HG03432 (cell line): ENCODE results near the gene UBTD2.
"Not testable (repeated sequence)": the region's sequence is repeated elsewhere in the genome, so short reads cannot be mapped to it uniquely, and the experiment has no call there.

Experiments
- ATAC-seq: cut with Tn5 transposase; IDR thresholded peaks from one replicate; pipeline ENCODE4 v1.9.1; 2021; ENCODE audit warnings: mild to moderate bottlenecking, moderate library complexity; ENCODE audit not compliant: unreplicated experiment

Gene UBTD2, protein sequence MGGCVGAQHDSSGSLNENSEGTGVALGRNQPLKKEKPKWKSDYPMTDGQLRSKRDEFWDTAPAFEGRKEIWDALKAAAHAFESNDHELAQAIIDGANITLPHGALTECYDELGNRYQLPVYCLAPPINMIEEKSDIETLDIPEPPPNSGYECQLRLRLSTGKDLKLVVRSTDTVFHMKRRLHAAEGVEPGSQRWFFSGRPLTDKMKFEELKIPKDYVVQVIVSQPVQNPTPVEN

DNA sequence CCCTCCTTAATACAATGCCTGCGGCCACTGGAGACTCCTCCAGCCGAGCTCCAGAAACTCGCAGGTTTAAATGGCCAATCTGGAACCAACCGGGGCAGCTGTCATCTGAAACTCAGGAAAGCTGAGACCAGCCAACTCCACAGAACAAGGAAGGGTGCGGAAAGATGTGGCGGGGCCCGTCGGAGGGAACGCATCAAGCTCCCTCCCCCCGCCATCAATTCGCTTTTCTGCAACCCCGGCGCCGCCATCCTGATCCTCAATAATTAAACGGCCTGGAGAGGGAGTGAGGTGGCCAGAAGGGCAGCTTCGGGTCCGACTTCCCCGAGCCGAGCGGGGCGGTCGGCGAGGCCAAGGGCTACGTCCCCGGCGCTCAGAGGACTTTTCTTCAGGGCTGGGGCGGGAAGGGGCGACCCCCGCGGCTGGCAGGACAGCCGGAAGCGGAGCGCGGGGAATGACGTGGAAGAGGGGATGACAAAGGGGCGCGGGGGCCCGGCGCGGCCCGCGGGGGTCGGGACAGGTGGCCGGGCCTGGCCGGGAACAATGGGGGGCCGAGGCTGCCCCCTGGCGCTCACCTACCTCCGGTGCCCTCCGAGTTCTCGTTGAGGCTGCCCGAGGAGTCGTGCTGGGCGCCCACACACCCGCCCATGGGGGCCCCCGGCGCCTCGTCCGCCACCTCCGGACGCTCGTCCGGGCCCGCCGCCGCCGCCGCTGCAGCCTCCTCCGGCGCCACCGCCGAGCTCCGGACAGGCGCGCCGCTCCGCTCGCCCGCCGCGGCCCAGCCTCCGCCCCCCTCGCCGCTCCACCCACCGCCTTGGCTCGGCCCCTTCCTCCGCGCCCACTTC is at the start of gene UBTD2:
Gene UBTD2, minus strand, starts transcription at position 745 of the 842 bp plus-strand sequence. Its CDS starts 99 bp downstream, at position 646.
- ATAC-seq, result peak; percentile 90

DNA sequence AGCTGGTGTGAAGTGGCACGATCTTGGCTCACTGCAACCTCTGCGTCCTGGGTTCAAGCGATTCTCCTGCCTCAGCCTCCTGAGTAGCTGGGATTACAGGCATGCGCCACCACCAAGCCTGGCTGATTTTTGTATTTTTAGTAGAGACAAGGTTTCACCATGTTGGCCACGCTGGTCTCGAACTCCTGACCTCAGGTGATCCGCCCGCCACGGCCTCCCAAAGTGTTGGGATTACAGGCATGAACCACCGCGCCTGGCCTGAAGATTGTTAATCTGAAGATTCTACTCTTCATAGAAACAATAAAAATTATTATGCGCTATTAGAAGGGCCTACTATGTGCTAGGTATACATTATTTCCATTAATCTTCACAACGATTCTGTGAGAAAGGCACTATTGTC is 43.3 kb upstream of the UBTD2 start:
- not testable (repeated sequence) for ATAC-seq

DNA sequence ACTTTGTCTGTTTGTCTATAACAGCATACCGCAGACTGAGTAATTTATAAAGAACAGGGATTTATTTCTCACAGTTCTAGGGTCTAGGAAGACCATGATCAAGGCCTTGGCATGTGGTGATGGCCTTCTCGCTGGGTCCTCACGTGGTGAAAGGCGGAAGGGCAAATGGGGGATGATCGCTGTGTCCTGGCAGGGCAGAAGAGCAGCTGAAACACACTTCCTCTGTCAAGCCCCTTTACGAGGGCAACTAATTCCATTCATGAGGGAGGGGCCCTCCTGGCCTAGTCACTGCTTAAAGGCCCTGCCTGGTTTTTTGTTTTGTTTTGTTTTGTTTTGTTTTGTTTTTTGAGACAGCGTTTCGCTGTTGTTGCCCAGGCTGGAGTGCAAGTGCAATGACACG is 41.9 kb upstream of the UBTD2 start:
- ATAC-seq, result no peak

DNA sequence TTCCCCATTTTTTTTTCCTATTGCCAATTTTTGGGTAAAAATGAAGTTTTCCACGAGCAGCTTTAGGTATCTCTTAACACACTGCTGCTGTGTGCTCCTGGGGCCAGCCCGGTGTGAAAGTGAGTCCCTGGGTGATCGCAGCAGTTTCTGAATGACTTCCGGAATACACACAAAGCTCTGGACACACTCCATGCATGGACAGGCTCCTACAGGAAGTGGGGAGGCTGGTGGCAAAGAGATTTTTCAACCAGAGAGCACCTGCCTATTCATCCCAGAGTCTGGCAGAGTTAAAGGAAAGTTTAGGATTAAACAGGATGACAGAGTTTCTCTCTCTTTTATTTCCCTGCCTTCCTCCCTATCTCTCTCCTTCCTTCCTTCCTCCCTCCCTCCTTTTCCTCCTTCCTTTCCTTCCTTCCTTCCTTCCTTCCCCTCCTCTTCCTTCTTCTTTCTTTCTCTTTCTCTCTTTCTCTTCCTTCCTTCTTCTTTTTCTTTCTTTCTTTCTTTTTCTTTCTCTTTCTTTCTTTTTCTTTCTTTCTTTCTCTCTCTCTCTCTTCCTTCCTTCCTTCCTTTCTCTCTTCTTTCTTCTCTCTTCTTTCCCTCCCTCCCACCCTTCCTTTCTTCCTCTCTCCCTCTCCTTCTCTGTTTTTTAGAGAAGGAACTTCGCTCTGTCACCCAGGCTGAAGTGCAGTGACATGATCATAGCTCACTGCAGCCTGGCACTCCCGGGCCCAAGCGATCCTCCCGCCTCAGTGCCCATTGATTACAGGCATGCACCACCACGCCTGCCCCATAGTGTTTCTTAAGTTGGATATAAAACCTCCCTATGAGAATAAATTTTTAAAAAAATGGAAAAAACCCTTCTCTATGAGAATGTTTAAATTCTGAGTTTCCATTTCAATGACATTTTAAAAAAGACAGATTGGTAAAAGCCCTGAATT is 38.7 kb upstream of the UBTD2 start:
- peak; percentile 74 for ATAC-seq

DNA sequence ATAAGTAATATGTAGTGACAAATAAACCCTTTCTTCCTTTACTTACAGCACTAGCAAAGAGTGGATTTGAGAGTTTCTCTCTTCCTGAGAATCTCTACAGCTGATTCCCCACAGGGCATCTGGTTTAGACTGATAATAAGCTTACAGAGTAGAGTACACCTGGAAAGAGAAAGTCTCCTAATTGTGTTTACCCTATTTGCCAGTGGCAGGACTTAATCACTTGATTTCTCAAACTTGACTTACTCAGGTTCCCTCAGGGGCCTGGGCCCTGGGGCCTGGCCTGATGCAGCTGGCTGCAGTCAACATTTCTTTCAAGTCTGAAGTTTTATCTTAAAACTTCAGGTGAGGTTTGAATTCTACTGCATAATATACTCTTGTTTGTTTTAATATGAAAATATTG is 38.0 kb upstream of the UBTD2 start:
- ATAC-seq, result no peak

DNA sequence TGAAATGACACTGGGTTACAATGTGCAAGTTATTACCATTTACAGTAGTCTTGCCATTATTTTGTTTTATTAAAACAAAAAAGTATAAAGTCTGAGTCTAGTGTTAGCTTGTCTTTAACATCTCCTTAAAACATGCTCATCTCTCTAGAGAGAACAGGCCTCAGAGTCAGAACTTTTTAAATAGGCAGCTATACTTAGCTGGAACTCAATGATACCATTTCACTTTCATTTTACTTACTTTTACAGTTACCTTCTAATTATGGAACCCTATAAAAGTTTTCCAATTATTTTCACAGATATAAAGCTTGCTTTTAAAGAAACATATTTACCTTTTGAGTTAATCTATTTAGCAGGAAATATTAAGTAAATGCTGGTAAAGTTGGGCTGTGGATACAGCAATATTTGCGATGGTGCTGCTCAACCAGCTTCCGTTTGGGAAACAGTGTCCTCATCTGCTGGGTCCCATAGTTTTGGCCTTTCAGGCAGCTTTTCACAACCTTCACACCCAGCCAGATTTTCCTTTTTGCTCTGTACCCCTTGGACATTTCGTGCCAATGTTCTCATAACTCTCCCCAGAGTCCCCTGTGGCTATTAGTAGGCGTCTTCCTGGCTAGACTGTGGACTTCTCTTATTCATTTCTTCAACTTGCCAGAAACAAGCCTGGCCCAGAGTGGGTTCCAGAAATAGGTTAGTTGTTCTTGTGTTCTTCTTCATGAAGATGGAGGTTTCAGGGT is 36.3 kb upstream of the UBTD2 start:
- ATAC-seq, result no peak

DNA sequence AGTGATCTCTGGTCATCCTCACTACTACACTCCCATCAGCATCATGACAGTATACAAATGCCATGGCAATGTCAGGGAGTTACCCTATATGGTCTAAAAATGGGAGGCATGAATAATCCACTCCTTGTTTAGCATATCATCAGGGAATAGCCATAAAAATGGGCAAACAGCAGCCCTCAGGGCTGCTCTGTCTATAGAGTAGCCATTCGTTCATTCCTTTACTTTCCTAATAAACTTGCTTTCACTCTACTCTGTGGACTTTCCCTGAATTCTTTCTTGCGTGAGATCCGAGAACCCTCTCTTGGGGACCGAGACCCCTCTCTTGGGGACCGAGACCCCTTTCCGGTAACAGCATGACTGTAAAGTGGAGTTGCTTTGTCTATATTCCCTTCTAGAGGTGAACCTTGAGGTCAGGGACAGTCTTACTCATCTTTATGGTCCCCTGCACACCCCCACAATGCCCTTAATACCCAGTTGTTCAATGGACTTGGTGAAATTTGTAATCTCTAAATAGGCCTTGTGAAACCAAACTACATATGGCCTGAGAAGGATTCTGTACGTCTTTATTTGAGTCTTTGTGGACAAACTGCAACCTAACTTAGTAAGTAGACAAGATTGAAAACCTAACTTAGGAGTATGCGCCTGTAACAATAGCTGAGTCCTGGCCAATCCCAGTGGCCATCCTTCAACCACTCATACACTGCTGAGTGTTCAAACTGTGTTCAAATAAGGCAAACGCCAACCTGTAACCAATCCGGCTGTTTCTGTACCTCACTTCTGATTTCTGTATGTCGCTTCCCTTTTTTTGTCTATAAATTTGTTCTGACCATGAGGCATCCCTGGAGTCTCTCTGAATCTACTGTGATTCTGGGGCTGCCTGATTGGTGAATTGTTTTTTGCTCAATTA is 32.3 kb upstream of the UBTD2 start:
- peak; percentile 78 for ATAC-seq

DNA sequence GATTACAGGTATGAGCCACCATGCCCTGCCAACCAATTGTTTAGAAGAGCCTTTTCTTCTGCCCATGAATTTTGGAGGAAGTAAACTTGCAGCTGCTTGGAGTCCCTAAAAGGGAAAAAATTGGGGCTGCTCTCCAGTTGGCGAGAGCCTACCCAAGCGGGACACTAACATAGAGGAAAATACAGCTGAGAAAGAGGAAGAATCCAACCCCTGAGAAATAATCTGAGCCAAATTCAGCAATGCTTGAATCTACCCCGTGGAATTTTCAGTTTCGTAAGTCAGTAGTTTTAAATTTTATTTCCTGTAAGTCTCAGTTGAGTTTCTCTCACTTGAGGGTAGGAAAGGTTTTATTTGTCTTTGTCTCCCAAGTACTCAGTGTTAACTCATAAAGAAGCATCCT is 30.4 kb upstream of the UBTD2 start:
- no peak for ATAC-seq

DNA sequence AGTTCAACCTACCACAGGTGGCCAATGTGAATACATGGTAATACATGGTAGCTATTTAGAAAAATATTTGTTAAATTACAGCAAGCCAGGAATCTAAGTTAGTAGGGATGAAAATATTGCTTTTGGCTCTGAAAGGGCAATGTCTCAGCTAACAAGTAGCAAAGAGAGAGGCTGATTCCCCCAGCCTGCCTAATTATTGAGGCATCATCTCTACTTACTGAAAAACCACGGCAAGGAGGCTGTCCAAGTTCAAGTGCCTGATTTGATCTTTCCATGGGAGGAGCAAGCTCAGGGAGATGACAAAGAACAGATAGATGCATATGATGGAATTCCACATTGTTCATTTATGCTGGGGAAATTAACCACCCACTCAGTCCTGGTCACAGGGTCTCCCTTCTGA is 28.7 kb upstream of the UBTD2 start:
- ATAC-seq, result no peak

DNA sequence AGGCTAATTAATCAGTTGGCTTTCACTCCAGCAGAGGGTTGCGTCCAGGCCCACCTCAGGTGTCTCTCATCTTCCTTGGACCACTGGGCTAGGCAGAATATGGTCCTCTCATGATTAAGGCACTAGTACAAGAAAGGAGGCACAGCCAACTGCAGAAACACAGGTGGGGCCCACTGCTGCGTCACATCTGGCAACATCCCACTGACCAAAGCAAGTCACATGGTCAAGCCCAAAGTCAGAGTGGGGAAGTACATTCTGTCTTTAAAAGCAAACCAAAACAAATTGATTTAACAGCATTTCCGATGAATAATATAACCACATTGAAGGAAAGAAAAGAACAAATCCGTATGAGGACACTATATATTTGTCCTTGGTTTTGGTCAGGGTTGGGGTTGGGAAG is 28.0 kb upstream of the UBTD2 start:
- ATAC-seq, result no peak

DNA sequence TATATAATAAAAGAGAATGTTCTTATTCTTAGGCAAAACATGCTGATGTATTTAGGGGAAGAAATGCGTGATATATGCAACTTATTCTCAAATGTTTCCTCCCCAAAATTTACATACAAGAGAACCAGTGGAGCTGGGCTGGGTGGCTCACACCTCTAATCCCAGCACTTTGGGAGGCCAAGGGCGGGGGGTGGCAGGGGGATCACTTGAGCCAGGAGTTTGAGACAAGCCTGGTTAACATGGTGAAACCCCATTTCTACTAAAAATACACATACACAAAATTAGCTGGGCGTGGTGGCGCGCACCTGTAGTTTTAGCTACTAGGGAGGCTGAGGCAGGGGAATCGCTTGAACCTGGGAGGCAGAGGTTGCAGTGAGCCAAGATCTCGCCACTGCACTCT is 27.5 kb upstream of the UBTD2 start:
- no peak for ATAC-seq

DNA sequence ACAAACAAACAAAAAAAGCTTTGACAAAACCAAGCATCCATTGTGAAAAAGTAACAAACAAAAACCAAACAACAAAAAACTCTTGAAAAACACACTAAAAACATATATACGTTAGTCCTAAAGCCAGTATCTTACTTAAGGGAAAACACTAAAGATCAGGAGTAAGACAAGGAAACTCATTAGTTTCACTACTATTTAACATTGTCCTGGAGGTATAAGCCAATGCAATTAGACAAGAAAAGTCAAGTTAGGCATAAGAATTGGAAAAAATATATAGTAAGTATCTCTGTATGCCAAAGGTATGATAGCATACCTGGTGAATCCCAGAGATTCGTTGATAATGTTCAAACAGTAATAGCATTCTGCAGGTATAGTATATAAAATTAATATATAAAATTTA is 21.8 kb upstream of the UBTD2 start:
- ATAC-seq, result no peak

DNA sequence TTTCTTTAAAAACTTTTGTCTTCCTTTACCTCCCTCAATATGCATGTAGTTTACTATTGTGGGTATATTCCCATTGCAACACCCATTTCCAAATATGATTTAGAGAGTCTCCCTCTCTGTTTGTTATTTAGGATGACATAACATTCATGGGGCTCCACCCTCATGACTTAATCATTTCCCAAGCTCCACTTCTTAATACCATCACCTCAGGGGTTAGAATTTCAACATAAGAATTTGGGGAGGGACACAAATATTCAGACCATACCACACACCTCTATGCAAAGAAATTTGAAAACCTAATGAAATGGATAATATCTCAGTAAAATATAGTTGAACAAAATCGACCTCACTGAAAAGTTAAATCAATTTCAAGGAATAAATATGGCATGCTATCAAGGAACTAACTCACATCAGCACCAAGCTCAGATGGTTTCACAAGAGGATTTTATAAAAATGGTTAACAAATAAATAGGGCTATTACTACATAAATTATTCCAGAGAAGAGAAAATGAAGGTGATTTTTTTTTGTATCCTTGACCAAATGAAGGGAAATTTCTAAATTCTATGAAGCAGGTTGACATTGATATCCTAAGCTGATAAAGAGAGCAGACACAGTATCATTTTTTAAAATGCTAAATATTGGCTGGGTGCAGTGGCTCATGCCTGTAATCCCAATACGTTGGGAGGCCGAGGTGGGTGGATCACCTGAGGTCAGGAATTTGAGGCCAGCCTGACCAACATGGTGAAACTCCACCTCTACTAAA is 20.2 kb upstream of the UBTD2 start:
- no peak for ATAC-seq

DNA sequence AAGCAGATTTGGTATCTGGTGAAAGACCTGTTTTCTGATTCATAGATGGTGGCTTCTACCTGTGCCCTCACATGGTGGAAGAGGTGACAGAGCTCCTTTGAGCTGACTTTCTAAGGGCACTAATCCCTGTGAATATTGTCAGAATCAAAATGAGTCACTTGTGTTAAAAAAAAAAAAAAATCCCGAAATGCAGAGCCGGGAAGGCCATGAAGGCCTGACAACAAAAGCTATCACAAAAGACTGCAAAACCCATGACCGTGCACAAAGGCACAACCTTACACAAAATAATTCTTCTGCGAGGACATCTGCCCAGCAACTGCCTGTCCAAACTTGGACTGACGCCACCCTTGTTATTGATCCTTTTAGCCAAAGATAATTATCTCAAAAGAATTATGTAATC is 19.6 kb upstream of the UBTD2 start:
- ATAC-seq, result no peak

DNA sequence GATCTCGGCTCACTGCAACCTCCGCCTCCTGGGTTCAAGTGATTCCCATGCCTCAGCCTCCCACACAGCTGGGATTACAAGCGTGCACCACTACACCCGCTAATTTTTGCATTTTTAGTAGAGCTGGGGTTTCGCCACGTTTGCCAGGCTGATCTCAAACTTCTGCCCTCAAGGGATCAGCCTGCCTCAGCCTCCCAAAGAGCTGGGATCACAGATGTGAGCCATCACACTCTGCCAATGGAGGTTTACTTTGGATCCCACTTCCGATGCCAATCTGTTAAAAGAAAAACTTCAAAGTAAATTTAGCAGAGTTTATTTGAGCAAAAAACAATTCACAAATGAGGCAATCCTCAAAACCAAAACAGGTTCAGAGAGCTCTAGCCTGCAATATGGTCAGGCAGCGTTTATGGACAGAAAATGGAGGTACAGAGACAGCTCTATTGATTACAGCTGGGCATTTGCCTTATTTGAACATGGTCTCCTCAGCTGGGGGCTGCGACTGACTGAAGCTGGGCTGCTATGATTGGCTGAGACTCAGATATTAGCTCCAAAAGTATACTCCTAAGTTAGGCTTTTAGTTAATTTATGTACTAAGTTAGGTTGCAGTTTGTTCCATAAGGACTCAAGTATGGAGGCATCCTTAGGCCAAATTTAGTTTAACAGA is 18.6 kb upstream of the UBTD2 start:
- no peak for ATAC-seq

DNA sequence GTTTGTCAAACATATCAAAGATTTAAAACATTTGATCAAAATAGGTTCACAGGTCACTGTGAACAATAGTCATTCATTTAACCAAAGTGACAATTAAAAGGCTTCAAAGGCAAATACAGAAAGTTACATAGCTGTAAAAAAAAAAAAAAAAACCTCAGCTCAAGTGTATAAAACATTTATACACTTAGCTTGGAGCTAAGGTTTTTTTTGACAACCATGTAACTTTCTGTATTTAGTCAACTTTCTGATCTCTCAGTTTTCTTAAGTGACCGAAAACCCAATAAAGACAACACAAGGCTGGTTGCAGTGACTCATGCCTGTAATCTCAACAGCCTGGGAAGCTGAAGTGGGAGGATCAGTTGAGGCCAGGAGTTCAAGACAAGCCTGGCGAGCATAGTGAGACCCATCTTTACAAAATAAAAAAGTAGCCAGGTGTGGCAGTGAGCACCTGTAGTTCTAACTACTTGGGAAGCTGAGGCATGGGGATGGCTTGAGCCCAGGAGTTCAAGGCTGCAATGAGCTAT is 16.4 kb upstream of the UBTD2 start:
- ATAC-seq, result no peak

DNA sequence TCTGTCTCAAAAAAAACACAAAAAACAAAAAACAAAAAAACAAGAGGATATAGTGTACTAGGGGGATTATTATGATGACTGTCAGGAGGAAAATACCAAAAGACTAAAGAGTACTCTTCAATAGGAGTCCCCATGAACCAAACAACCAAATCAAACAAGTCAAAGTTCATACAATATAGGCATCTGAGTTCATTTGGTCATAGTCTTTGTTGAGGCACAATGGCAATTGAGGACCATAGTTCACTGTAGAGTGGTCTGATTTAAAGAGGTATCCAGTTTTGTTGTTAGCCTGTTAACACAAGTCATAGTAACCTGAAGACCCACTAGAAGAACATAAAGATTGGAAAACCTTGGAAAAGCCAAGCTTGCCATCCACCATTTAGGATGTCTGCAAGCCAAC is 11.3 kb upstream of the UBTD2 start:
- ATAC-seq, result no peak

DNA sequence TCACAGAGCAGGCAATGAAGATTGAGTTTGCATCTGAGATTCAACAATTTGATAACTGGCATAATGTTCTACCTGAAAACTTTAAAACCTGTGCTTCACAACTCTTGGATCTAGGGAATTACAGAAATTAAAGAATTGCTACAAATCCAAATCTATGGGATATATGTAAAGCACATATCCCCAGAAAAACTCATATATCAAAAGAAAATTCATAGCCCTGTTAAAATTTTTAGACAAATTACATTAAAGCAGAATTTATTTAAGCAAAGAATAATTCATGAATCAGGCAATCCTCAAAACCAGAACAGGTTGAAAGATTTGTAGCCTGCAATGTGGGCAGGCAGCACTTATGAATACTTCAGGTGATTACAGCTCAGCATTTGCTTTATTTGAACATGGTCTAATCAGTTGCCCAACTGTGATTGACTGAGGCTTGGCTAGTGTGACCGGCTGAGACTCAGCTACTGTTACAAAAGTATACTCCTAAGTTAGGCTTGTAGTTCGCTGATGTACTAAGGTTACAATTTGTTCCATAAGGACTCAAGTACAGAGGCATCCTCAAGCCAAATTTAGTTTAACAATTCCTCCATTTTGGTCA is 10.3 kb upstream of the UBTD2 start:
- ATAC-seq, result no peak
